ENCODE measurements around the gene PMPCA. TPM values are rescaled to one million over a fixed set of nuclear protein-coding genes. Genes with fewer than 3 reads are reported as not detected.

PMPCA gene
- total RNA-seq, 1 donor: 36.7 TPM

DNA sequence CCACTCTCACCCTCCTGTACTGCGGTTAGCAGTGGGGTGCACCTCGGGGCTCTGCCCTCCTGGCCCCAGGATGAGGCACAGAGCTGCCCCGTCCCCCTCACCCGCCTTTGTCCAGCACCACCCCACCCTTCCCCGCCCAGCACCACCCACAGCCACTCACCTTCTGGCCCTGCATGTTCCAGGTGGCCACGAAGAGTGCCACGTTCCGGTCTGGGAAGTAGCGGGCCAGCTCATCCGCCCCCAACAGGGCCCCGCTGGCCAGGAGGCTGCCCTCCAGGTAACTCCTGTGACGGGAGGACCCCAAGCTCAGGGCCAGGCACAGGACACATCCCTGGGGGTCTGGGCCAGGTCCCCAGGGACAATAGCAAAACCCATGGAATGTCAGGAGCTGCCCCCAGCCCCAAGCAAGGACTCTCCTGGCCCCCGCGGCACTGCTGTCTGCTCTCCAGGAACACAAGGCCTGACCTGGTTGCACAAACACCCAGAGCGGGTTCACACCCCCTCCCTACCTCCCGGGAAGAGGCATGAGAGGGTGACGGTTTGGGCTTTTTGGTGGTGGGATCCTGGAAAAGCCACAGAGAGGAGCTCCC lies 24.2 kb downstream of the PMPCA start:
- TF ChIP-seq, protein P1, sequence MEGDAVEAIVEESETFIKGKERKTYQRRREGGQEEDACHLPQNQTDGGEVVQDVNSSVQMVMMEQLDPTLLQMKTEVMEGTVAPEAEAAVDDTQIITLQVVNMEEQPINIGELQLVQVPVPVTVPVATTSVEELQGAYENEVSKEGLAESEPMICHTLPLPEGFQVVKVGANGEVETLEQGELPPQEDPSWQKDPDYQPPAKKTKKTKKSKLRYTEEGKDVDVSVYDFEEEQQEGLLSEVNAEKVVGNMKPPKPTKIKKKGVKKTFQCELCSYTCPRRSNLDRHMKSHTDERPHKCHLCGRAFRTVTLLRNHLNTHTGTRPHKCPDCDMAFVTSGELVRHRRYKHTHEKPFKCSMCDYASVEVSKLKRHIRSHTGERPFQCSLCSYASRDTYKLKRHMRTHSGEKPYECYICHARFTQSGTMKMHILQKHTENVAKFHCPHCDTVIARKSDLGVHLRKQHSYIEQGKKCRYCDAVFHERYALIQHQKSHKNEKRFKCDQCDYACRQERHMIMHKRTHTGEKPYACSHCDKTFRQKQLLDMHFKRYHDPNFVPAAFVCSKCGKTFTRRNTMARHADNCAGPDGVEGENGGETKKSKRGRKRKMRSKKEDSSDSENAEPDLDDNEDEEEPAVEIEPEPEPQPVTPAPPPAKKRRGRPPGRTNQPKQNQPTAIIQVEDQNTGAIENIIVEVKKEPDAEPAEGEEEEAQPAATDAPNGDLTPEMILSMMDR (IDR thresholded peaks at IDR 0.05; ENCODE audit: insufficient read depth, low read length): no peak
- no peak overlapping the region for H3K4me3 ChIP-seq (ENCODE audit: low read depth, low read length)
- no peak for DNase-seq (ENCODE audit: low read depth)

DNA sequence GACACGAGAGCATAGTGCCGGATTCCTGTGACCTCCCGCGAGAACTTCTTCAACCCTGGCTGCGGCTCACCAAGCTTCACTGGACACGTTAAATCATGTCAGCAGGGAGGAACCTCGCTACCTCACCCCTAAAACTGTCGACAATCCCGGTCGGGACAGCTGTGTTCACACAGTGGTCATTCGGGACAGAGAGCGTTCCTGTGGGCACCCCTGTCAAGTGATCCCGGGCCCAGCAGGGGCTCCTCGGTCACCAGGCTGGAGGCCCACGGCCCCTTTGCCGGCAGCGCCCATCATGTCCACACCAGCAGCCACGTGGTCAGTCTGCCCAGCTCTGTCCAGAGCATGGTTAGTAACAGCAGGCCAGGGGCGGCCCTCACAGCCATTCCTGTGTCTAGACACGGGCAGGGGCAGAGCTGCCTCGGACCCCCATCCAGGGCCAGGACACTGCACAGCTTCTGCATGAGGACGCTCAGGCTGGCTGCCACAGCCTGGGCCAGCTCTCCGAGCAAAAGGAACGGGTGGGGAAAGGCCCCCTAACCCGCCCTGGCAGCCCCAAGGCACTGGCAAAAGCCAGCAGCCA lies 25.7 kb downstream of the PMPCA start:
- TF ChIP-seq, protein P1 (IDR thresholded peaks at IDR 0.05; ENCODE audit: insufficient read depth, low read length): no peak
- no peak overlapping the region for H3K4me3 ChIP-seq (ENCODE audit: low read depth, low read length)
- no peak for DNase-seq (ENCODE audit: low read depth)

DNA sequence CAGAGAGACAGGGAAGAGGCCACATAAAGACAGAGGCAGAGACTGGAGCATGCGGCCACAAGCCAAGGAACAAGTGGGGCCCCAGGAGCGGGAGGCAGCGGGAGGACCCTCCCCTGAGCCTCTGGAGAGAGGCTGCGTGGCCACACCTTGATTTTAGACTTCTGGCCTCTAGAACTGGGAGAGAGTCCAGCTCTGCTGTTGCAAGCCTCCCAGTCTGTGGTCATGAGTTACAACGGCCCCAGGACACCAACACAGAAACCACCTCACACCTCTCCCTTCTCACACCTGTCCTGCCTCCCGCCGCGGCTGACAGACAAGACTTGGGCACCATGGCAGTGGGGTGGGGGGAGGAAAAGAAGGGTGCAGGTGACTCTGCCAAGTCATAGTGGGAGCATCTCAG lies 27.0 kb downstream of the PMPCA start:
- H3K4me3 ChIP-seq (ENCODE audit: low read depth, low read length): peak overlapping the region; percentile 79
- peak; percentile 78 for DNase-seq (ENCODE audit: low read depth)
- TF ChIP-seq, protein P1 (IDR thresholded peaks at IDR 0.05; ENCODE audit: insufficient read depth, low read length): no peak

DNA sequence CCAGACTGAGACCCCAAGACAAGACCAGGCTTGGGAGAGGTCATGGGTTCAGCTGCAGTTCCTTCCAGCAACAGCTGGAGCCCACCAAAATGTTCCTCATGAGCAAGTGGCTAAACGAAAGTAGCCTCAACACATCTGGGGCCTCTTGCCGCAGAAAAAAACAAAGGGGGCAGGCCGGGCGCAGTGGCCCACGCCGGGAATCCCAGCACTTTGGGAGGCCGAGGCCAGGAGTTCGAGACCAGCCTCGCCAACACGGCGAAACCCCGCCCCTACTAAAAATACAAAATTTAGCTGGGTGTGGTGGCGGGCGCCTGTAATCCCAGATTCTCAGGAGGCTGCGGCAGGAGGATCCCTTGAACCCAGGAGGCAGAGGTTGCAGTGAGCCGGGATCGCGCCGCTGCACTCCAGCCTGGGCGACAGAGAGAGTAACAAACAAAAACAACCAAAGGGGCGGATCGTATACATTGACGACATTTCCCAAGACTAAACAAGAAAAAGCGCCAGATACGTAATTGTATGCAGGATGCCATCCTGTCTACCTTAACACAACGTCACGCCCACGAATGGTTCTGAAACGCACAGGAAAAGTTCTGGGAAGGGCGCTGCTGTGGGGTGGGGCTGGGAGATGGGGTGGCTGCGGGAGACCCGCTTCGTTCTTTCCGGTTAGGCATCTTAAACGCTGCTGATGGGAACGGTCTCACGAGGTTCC lies 27.5 kb downstream of the PMPCA start:
- H3K4me3 ChIP-seq (ENCODE audit: low read depth, low read length): peak overlapping the region; percentile 79
- TF ChIP-seq, protein P1 (IDR thresholded peaks at IDR 0.05; ENCODE audit: insufficient read depth, low read length): no peak
- DNase-seq (ENCODE audit: low read depth): peak; percentile 24

DNA sequence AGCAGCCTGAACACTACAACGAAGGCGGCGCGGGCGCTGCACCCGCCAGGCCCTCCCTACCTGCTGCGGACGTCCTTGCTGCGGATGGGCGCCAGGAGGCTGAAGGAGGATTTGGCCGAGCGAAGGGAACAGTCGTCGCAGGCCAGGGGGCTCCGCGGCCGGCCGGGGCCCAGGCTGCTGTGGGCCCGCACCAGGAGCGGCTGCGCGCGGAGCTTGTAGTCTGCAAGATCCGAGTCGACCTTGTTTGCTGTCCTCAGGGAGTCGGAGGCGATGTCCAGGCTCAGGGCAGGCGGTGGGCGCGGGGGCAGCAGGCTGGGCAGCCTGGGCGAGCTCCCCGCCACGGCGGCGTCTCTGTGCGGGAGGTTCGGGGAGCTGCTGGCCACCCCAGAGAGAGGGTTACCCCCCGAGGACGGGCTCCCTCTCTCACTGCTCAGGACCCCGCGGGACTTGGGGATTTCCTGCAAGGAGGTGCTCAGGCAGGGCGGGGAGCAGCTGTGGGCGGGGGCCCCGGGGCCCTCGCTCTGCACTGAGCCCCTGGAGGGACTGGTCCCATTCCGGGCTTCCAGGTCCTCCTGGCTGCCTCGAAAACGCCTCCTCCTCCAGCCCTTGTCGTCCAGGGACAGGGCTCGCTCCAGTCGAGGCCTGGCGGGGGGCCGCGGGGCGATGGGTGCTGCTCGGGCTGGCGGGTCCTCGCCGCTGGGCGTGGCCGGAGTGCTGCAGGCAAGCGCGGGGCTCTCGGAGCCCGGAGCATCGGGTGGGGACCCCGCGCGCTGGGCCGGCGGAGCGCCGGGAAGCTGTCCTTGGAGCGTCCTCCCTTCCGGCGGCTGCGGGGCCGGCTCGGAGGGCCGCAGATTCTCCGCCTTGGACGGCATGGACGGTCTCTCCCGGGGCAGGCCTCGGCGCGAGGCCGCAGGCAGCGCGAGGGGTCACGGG lies 28.4 kb downstream of the PMPCA start:
- TF ChIP-seq, protein P1 (IDR thresholded peaks at IDR 0.05; ENCODE audit: insufficient read depth, low read length): no peak
- H3K4me3 ChIP-seq (ENCODE audit: low read depth, low read length): peak overlapping the region; percentile 79
- peak; percentile 15 for DNase-seq (ENCODE audit: low read depth)
